Breast epithelium (tissue), 4 donors: ENCODE data around the gene PKN3. TPM values are rescaled to one million over a fixed set of nuclear protein-coding genes. Genes with fewer than 3 reads are reported as not detected.
"Not testable (repeated sequence)": the region's sequence is repeated elsewhere in the genome, so short reads cannot be mapped to it uniquely, and the experiment has no call there.

Source experiments
- DNase-seq, 2 donors: peaks; one replicate each; pipeline ENCODE4 v3.0.0-alpha.2; 2019; ENCODE audit warnings: low spot score in 2 of 2
- H3K27ac ChIP-seq, 2 donors: fragments of 200-600 bp; sonication (generic) in 1 of 2; one replicate each; pipeline ENCODE4 v1.5.1; 2016 to 2019; ENCODE audit warnings: mild to moderate bottlenecking in 1 of 2
- H3K27me3 ChIP-seq, 2 donors: fragments of 200-600 bp; sonication (generic) in 1 of 2; one replicate each; pipeline versions ENCODE4 v1.5.1 to v1.6.0; 2017 to 2019; ENCODE audit warnings: control low read depth in 1 of 2, mild to moderate bottlenecking in 1 of 2
- H3K36me3 ChIP-seq: fragments of 200-600 bp; one replicate; pipeline ENCODE4 v1.5.1; 2019
- H3K4me1 ChIP-seq, 2 donors: fragments of 200-600 bp; sonication (generic); one replicate each; pipeline ENCODE4 v1.5.1; 2016 to 2019; ENCODE audit warnings: control low read depth in 1 of 2
- H3K4me3 ChIP-seq, 3 donors: fragments of 200-600 bp; sonication (generic); 1 replicate in 2 of 3; 2 replicates in 1 of 3; pipeline ENCODE4 v1.5.1; 2016 to 2019; ENCODE audit warnings: mild to moderate bottlenecking in 3 of 3, moderate library complexity in 2 of 3
- H3K9me3 ChIP-seq, 2 donors: fragments of 200-600 bp; sonication (generic) in 1 of 2; one replicate each; pipeline ENCODE4 v1.5.1; 2016 to 2019; ENCODE audit warnings: control low read depth in 1 of 2
- CTCF ChIP-seq, 3 donors: fragments of 450-650 bp; IDR thresholded peaks; one replicate each; pipeline ENCODE4 v1.5.1; 2016 to 2017; ENCODE audit warnings: antibody characterized with exemption in 3 of 3, mild to moderate bottlenecking in 3 of 3, moderate library complexity in 3 of 3
- POLR2A ChIP-seq: fragments of 450-650 bp; IDR thresholded peaks from one replicate; pipeline ENCODE4 v1.6.1; 2016; ENCODE audit warnings: antibody characterized with exemption, mild to moderate bottlenecking, moderate library complexity
- POLR2AphosphoS5 ChIP-seq, 3 donors: sonication (generic); formaldehyde crosslinking; IDR thresholded peaks; one replicate each; pipeline ENCODE4 v1.6.1; 2017; ENCODE audit warnings: antibody characterized with exemption in 3 of 3
- intact Hi-C: fragments of 100-400 bp; cut with DNase I; formaldehyde crosslinking; loops from one replicate; pipeline ENCODE4 v1.15.1; 2023; ENCODE audit warnings: low total_unique reads
- total RNA-seq, 3 donors: library from RNA; depleted of rRNA; stranded (reverse); fragments of >200 nt; gene quantifications; one replicate each; pipeline ENCODE4 v1.1.0, GENCODE V29; 2016

The PKN3 gene
- total RNA-seq, 3 donors from 2014 or later, result 2.6 to 8.5 (median 7.0) TPM

- intact Hi-C loops, result loop anchor here (2.0 kb wide), 1 partner anchor 16 kb away; no protein-coding TSS in a partner anchor
- TF ChIP-seq CTCF (IDR thresholded peaks at IDR 0.05) (no peak), POLR2A (no peak)
- Histone ChIP-seq H3K36me3 (no peaks in the 10 kb centered on the region), H3K4me3 (no peak overlapping the region), H3K4me1 (peaks cover 0 to 4% of the 10 kb centered on the region in 2 donors), H3K27ac (no peak overlapping the region), H3K27me3 (no peaks in the 10 kb centered on the region), H3K9me3 (no peaks in the 10 kb centered on the region)
- no peak for DNase-seq
These were observed 8.0 kb upstream of the PKN3 start for GRCh38 chr9:128694344-128694743.

- no peak for DNase-seq
- no peak overlapping the region for H3K27ac ChIP-seq
- no peaks in the 10 kb centered on the region for H3K4me1 ChIP-seq
- H3K27me3 ChIP-seq, result no peaks in the 10 kb centered on the region
- no peaks in the 10 kb centered on the region for H3K36me3 ChIP-seq
- TF ChIP-seq CTCF (IDR thresholded peaks at IDR 0.05) (no peak), POLR2A (no peak), POLR2AphosphoS5 (IDR thresholded peaks at IDR 0.05) (no peak)
- H3K4me3 ChIP-seq, result no peak overlapping the region
- H3K9me3 ChIP-seq, result no peaks in the 10 kb centered on the region
- intact Hi-C loops, result no loop called here
These were observed 5.2 kb upstream of the PKN3 start for GRCh38 chr9:128696923-128697707.

- H3K4me1 ChIP-seq, H3K27ac ChIP-seq, intact Hi-C loops, H3K27me3 ChIP-seq, H3K36me3 ChIP-seq, H3K4me3 ChIP-seq, H3K9me3 ChIP-seq, DNase-seq: not testable (repeated sequence)
These were observed 3.1 kb upstream of the PKN3 start for GRCh38 chr9:128699096-128699795.

- Histone ChIP-seq H3K36me3 (no peaks in the 10 kb centered on the region), H3K4me1 (no peaks in the 10 kb centered on the region), H3K27me3 (no peaks in the 10 kb centered on the region), H3K27ac (no peak overlapping the region), H3K4me3 (no peak overlapping the region), H3K9me3 (no peaks in the 10 kb centered on the region)
- TF ChIP-seq POLR2A, result no peak
- intact Hi-C loops, result no loop called here
- no peak for DNase-seq
These were observed 962 bp upstream of the PKN3 start for GRCh38 chr9:128701227-128701854.

- TF ChIP-seq CTCF (IDR thresholded peaks at IDR 0.05) (no peak), POLR2AphosphoS5 (IDR thresholded peaks at IDR 0.05) (no peak), POLR2A (no peak)
- H3K27ac ChIP-seq, result peak overlapping the region; percentile 83 to 91
- intact Hi-C loops, result no loop called here
These were observed 779 bp downstream of the PKN3 start for GRCh38 chr9:128702949-128703615.

More at GRCh38 chr9:128702949-128703615, 779 bp downstream of the PKN3 start:
- Histone ChIP-seq H3K4me1 (no peaks in the 10 kb centered on the region), H3K36me3 (no peaks in the 10 kb centered on the region), H3K27me3 (no peaks in the 10 kb centered on the region), H3K9me3 (no peaks in the 10 kb centered on the region), H3K4me3 (peak overlapping the region; percentile 80 to 97 (median 83))
- no peak for DNase-seq
